DND-41 (cell line): ENCODE results near the gene DSCAML1.

ENCODE experiments used
- ATAC-seq: fragments of 200-7000 bp; cut with Tn5 transposase; 3 replicates; pipeline ENCODE4 v1.9.1; 2021; ENCODE audit warnings: low read depth; ENCODE audit not compliant: insufficient read depth
- DNase-seq: peaks from one replicate; pipeline ENCODE4 v3.0.0-alpha.2; 2020
- H2AFZ ChIP-seq: 2 replicates; pipeline ENCODE4 v1.6.0; 2012; ENCODE audit warnings: low read depth, low read length
- H3K27ac ChIP-seq: 2 replicates; pipeline ENCODE4 v1.5.1; 2012; ENCODE audit warnings: low read length, inconsistent platforms
- H3K27me3 ChIP-seq: fragments of 200-600 bp; sonication (generic); 2 replicates; pipeline ENCODE4 v1.6.0; 2012; ENCODE audit warnings: low read length, mild to moderate bottlenecking, inconsistent platforms; ENCODE audit not compliant: insufficient read depth, poor library complexity
- H3K36me3 ChIP-seq: 2 replicates; pipeline ENCODE4 v1.5.1; 2012; ENCODE audit warnings: low read length, inconsistent platforms; ENCODE audit not compliant: insufficient read depth
- H3K4me1 ChIP-seq: 2 replicates; pipeline ENCODE4 v1.5.1; 2012; ENCODE audit warnings: mild to moderate bottlenecking, low read length; ENCODE audit not compliant: insufficient read depth
- H3K4me2 ChIP-seq: 2 replicates; pipeline ENCODE4 v1.6.0; 2012; ENCODE audit warnings: mild to moderate bottlenecking, moderate library complexity, low read length, inconsistent platforms; ENCODE audit not compliant: insufficient read depth
- H3K4me3 ChIP-seq, 2 experiments: fragments of 200-600 bp in 1 of 2; shearing (Covaris generic) in 1 of 2; 2 replicates each; pipeline ENCODE4 v1.5.1; 2012 to 2016; ENCODE audit warnings: inconsistent platforms in 2 of 2, low read length in 2 of 2, mild to moderate bottlenecking in 2 of 2, low read depth in 1 of 2, moderate library complexity in 1 of 2
- H3K79me2 ChIP-seq: 2 replicates; pipeline ENCODE4 v1.6.0; 2012; ENCODE audit warnings: low read length, inconsistent platforms; ENCODE audit not compliant: insufficient read depth
- H3K9ac ChIP-seq: 2 replicates; pipeline ENCODE4 v1.6.0; 2012; ENCODE audit warnings: low read depth, mild to moderate bottlenecking, inconsistent platforms, low read length, moderate library complexity
- H3K9me3 ChIP-seq: 2 replicates; pipeline ENCODE4 v1.5.1; 2012; ENCODE audit warnings: low read length, moderate library complexity, mild to moderate bottlenecking, inconsistent platforms; ENCODE audit not compliant: insufficient read depth, severe bottlenecking
- H4K20me1 ChIP-seq: 2 replicates; pipeline ENCODE4 v1.6.0; 2012; ENCODE audit warnings: low read length; ENCODE audit not compliant: insufficient read depth
- CTCF ChIP-seq: IDR thresholded peaks from 2 replicates; pipeline ENCODE4 v1.5.1; 2012; ENCODE audit warnings: borderline replicate concordance, low read length, moderate library complexity, mild to moderate bottlenecking; ENCODE audit not compliant: poor library complexity, severe bottlenecking; ENCODE audit errors: extremely low read depth
- EZH2 ChIP-seq: IDR thresholded peaks from 3 replicates; pipeline ENCODE4 v1.6.1; 2012; ENCODE audit warnings: borderline replicate concordance, low read depth, mild to moderate bottlenecking, moderate library complexity, low read length, inconsistent platforms; ENCODE audit not compliant: severe bottlenecking

DSCAML1 gene

GRCh38 chr11:117638911-117639543, 158.0 kb downstream of the DSCAML1 start:
- H3K4me3 ChIP-seq: no peak overlapping the region
- DNase-seq: no peak
- H3K36me3 ChIP-seq: peaks cover 3% of the 10 kb centered on the region; the same call in 1 of the 2 replicates
- peaks cover 15% of the 10 kb centered on the region for H4K20me1 ChIP-seq
- H2AFZ ChIP-seq: no peak overlapping the region
- no peak overlapping the region for H3K27ac ChIP-seq
- TF ChIP-seq CTCF (no peak), EZH2 (no peak)
- no peak overlapping the region for H3K9ac ChIP-seq
- H3K9me3 ChIP-seq: no peaks in the 10 kb centered on the region
- no peaks in the 10 kb centered on the region for H3K79me2 ChIP-seq
- H3K4me2 ChIP-seq: no peak overlapping the region
- ATAC-seq: no peak
- no peaks in the 10 kb centered on the region for H3K4me1 ChIP-seq
- H3K27me3 ChIP-seq: no peaks in the 10 kb centered on the region

DNA sequence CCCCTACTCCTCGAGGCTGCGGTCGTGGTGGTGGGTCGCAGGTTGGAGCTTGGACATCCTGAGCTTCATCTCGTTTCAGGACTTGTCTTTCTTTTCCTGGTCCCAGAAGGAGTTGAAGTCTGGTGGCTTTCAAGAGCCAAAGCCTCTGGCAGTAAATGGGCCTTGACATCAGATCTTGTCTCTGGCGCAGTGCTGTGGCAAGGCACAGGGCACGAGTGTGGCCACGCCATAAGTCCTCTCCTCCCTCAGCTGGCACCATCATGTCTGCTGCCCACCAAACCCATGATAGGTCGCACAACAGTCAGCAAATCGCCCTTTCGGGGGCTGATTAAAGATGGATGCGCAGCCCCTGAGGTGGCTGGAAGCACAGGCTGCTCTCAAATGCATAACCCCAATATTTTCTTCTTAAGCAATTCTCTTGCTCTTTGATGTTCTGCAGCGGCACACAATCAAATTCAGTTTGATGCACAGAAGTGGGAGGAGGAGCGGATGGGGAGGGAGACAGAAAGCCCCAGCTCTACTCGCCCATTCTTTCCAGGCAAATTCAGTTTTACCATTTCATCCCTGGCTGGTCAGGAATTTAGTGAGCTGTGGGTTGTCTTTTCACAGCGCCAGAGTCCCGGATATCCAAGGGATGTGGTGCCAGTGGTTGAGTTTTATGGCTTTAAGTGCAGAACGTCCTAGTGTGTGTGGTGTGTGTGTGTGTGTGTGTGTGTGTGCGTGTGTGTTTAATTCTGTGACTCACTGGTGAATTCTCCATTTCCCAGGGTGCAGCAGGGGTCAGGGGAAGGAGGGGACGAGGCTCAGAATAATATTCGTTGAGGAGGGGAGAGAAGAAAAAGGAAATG, 162.0 kb downstream of the DSCAML1 start:
- ATAC-seq (no peak), DNase-seq (no peak)
- Histone ChIP-seq H3K27ac (no peak overlapping the region), H3K79me2 (no peaks in the 10 kb centered on the region), H3K9me3 (no peaks in the 10 kb centered on the region), H3K27me3 (no peaks in the 10 kb centered on the region), H2AFZ (no peak overlapping the region), H3K36me3 (peaks cover 3% of the 10 kb centered on the region; the same call in 1 of the 2 replicates), H4K20me1 (peaks cover 16% of the 10 kb centered on the region; the same call in 1 of the 2 replicates), H3K4me1 (no peaks in the 10 kb centered on the region), H3K4me3 (no peak overlapping the region), H3K4me2 (no peak overlapping the region), H3K9ac (no peak overlapping the region)
- TF ChIP-seq CTCF: no peak
- TF ChIP-seq EZH2: no peak

DNA sequence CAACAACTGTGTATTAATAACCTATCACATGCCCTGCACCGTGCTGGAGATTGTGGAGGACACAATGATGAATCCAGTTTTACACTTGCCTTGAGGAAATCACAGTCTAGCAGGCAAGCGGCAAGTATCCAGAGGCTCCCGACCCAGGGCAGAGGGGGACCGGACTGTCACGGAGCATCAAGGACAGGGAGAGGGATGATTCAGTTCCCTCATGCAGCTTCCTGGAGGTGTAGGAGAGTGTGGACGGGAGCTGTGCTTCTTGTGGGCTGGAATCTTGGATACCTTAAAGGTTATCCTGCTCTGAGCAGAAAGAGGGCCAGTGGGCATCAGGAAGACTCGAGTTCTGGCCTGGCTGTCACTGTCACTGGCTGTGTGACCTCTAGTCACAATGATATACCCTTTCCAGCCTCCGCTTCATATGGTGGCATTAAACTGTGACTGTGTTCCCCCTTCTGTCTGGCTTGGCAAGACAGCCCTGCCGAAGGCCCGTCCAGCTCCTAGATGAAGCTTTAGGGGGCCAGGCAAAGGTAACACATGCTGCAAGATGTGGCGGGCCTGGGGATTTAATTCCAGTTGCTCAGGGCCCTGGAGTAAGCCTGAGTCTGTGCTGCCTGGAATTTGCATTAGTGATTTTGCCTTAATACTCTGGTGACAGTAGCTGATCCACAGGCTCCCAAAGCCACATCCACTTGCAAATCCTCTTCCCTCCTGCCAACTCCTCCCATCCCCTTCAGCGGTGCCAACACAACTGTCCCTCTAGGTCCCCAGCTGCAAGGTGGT, 162.8 kb downstream of the DSCAML1 start:
- Histone ChIP-seq H3K4me1 (no peaks in the 10 kb centered on the region), H3K36me3 (peaks cover 3% of the 10 kb centered on the region; the same call in 1 of the 2 replicates), H3K4me2 (no peak overlapping the region), H2AFZ (no peak overlapping the region), H3K9me3 (no peaks in the 10 kb centered on the region), H3K79me2 (no peaks in the 10 kb centered on the region), H3K9ac (no peak overlapping the region), H3K4me3 (no peak overlapping the region), H4K20me1 (peaks cover 17% of the 10 kb centered on the region; the same call in 1 of the 2 replicates), H3K27ac (no peak overlapping the region), H3K27me3 (no peaks in the 10 kb centered on the region)
- no peak for ATAC-seq
- TF ChIP-seq CTCF: no peak
- TF ChIP-seq EZH2: no peak
- no peak for DNase-seq
